KMS-11 (cell line): Measurements from ENCODE around the gene CDK10.
"Not testable (repeated sequence)": the region's sequence is repeated elsewhere in the genome, so short reads cannot be mapped to it uniquely, and the experiment has no call there.

Source experiments
- H2AFZ ChIP-seq: fragments of 200-600 bp; sonication (generic); 2 replicates; pipeline ENCODE4 v1.6.1; 2016; ENCODE audit warnings: antibody characterized with exemption, mixed run types, low read depth
- H3K27ac ChIP-seq: fragments of 200-600 bp; sonication (generic); 2 replicates; pipeline ENCODE4 v1.6.1; 2016; ENCODE audit warnings: mild to moderate bottlenecking, mixed run types
- H3K27me3 ChIP-seq: fragments of 200-600 bp; sonication (generic); 2 replicates; pipeline ENCODE4 v1.6.1; 2017; ENCODE audit warnings: mild to moderate bottlenecking, low read depth, mixed run types, moderate library complexity; ENCODE audit not compliant: insufficient read depth
- H3K36me3 ChIP-seq: fragments of 200-600 bp; sonication (generic); 2 replicates; pipeline ENCODE4 v1.6.1; 2017; ENCODE audit warnings: mild to moderate bottlenecking, mixed run types; ENCODE audit not compliant: insufficient read depth
- H3K4me1 ChIP-seq: fragments of 200-600 bp; sonication (generic); 2 replicates; pipeline ENCODE4 v1.6.1; 2016; ENCODE audit warnings: mild to moderate bottlenecking, low read depth, mixed run types; ENCODE audit not compliant: poor library complexity, severe bottlenecking
- H3K4me2 ChIP-seq: fragments of 200-600 bp; sonication (generic); 2 replicates; pipeline ENCODE4 v1.7.0; 2016; ENCODE audit warnings: mild to moderate bottlenecking, mixed run types
- H3K4me3 ChIP-seq: fragments of 200-600 bp; sonication (generic); IDR thresholded peaks from 2 replicates; pipeline ENCODE4 v1.6.1; 2017; ENCODE audit warnings: low read depth, low read length, mixed read lengths; ENCODE audit not compliant: insufficient read depth
- H3K79me2 ChIP-seq: fragments of 200-600 bp; sonication (generic); 2 replicates; pipeline ENCODE4 v1.6.1; 2016; ENCODE audit warnings: low read depth, mixed run types; ENCODE audit not compliant: insufficient read depth
- H3K9ac ChIP-seq: fragments of 200-600 bp; sonication (generic); 2 replicates; pipeline ENCODE4 v1.6.1; 2016; ENCODE audit warnings: mild to moderate bottlenecking, mixed run types
- H4K20me1 ChIP-seq: fragments of 200-600 bp; sonication (generic); 2 replicates; pipeline ENCODE4 v1.6.1; 2016; ENCODE audit warnings: mild to moderate bottlenecking, mixed run types; ENCODE audit not compliant: insufficient read depth
- TF ChIP-seq, protein P1 (sequence below): fragments of 200-600 bp; sonication (generic); conservative IDR thresholded peaks from 2 replicates; pipeline ENCODE4 v1.6.1; 2017; ENCODE audit warnings: low read depth, mild to moderate bottlenecking, antibody characterized with exemption, low read length, moderate library complexity, mixed read lengths

Gene CDK10

DNA sequence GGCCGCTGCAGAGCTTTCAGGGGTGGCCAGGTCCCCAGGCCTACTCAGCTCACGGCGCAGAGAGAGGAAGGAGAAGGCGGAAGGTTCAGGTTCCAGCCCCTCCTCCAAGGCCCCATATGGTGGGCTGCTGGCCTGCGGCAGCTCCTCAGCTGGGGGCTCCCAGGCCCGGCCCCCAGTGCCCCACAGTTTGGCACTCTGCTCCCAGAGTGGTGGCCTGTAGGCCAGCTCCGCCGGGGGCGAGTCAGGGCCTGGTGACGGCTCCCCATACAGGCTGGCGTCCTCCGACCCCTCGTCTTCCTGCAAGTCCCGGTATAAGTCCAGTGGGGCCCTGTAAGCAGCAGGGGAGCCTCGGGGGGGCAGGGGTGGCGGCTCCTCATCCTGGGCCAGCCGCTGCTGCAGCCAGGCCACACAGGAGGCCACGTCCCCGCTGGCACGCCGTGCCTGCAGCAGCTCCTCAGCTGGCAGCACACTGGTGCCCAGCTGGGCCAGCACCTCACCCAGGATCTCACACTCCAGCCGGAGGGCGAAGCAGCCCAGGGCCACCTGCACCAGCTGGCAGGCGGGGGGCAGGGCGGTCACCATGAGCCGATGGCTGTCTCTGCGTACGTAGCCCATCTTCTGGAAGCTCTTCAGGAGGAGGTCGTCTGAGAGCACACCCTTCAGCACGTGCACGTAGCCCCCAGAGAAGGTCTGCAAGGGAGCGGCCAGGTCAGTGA lies 11.3 kb downstream of the CDK10 start:
- no peak overlapping the region for H3K9ac ChIP-seq
- no peak overlapping the region for H3K4me3 ChIP-seq
- no peaks in the 10 kb centered on the region for H3K79me2 ChIP-seq
- TF ChIP-seq, protein P1, sequence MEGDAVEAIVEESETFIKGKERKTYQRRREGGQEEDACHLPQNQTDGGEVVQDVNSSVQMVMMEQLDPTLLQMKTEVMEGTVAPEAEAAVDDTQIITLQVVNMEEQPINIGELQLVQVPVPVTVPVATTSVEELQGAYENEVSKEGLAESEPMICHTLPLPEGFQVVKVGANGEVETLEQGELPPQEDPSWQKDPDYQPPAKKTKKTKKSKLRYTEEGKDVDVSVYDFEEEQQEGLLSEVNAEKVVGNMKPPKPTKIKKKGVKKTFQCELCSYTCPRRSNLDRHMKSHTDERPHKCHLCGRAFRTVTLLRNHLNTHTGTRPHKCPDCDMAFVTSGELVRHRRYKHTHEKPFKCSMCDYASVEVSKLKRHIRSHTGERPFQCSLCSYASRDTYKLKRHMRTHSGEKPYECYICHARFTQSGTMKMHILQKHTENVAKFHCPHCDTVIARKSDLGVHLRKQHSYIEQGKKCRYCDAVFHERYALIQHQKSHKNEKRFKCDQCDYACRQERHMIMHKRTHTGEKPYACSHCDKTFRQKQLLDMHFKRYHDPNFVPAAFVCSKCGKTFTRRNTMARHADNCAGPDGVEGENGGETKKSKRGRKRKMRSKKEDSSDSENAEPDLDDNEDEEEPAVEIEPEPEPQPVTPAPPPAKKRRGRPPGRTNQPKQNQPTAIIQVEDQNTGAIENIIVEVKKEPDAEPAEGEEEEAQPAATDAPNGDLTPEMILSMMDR: no peak
- H2AFZ ChIP-seq: no peak overlapping the region
- H3K4me1 ChIP-seq: peaks cover 31% of the 10 kb centered on the region
- H4K20me1 ChIP-seq: no peaks in the 10 kb centered on the region
- no peaks in the 10 kb centered on the region for H3K36me3 ChIP-seq
- H3K4me2 ChIP-seq: no peak overlapping the region
- no peaks in the 10 kb centered on the region for H3K27me3 ChIP-seq
- H3K27ac ChIP-seq: no peak overlapping the region

DNA sequence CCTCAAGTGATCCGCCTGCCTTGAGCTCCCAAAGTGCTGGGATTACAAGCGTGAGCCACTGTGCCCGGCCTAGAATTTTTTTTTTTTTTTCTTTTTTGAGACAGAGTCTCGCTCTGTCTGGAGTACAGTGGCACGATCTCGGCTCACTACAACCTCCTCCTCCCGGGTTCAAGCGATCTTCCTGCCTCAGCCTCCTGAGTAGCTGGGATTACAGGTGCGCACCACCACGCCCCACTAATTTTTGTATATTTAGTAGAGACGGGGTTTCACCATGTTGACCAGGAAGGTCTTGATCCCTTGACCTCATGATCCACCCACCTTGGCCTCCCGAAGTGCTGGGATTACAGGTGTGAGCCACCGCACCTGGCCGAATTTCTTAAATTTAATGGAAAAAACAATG lies 12.2 kb downstream of the CDK10 start:
- H3K4me3 ChIP-seq, H3K79me2 ChIP-seq, H3K36me3 ChIP-seq, H3K4me2 ChIP-seq, H2AFZ ChIP-seq, H3K27me3 ChIP-seq, H3K9ac ChIP-seq, H4K20me1 ChIP-seq, H3K27ac ChIP-seq: not testable (repeated sequence)
- H3K4me1 ChIP-seq: peaks cover 31% of the 10 kb centered on the region

DNA sequence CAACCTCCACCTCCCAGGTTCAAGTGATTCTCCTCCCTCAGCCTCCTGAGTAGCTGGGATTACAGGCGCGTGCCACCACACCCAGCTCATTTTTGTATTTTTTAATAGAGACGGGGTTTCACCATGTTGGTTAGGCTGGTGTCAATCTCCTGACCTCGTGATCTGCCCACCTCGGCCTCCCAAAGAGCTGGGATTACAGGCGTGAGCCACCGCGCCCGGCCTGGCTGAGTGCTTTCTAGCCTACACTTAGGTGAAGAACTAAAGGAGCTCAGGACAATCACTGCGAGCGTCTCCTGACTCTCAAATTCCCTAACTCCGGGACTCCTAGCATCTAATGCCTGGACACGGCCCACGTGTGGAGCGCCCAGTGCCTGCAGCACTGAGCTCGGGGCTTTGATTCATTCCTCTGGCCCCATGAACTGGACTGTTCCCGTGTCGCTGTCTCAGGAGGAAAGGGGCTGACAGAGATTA lies 13.2 kb downstream of the CDK10 start:
- not testable (repeated sequence) for H3K27ac ChIP-seq, H3K4me3 ChIP-seq, H3K79me2 ChIP-seq, H3K9ac ChIP-seq, H3K27me3 ChIP-seq, H4K20me1 ChIP-seq, H3K36me3 ChIP-seq
- H3K4me2 ChIP-seq: peak overlapping the region; percentile 85; the same call in 1 of the 2 replicates
- H2AFZ ChIP-seq: peak overlapping the region; percentile 36; the same call in 1 of the 2 replicates
- H3K4me1 ChIP-seq: peaks cover 31% of the 10 kb centered on the region

DNA sequence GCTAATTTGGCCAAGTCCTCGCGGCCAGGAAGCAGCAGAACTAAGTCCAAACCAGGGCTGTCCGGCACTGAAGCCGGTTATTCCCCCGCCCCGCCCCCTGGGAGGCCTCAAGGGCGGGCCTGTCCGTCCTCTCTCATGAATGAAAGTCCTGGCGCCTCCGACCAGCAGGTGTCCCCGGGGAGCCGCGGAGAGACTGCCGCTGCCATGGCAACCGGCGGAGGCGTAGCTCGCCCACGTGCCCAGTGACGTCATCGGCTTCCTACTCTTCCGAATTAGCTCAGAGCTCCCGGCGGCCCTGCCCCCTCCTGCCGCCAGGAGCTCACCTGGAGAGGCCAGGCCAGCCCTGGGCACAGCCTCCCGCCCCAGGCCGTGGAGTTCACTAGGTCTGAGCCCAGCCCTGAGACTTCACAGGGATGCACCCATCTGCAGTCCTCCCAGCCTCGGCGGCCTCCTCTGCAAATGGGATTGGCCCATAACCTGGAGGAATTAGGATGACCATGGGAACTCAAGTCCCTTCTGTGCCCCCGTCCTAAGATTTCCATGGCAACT lies 13.7 kb downstream of the CDK10 start:
- H3K79me2 ChIP-seq: no peaks in the 10 kb centered on the region
- no peaks in the 10 kb centered on the region for H3K36me3 ChIP-seq
- H4K20me1 ChIP-seq: no peaks in the 10 kb centered on the region
- H3K9ac ChIP-seq: peak overlapping the region; percentile 64
- peak overlapping the region; percentile 85 for H3K4me2 ChIP-seq
- peak overlapping the region; percentile 56 for H2AFZ ChIP-seq
- H3K27me3 ChIP-seq: no peaks in the 10 kb centered on the region
- TF ChIP-seq, protein P1: peak; percentile 65
- peaks cover 31% of the 10 kb centered on the region for H3K4me1 ChIP-seq
- peak overlapping the region; percentile 68 for H3K27ac ChIP-seq
- H3K4me3 ChIP-seq: no peak overlapping the region

DNA sequence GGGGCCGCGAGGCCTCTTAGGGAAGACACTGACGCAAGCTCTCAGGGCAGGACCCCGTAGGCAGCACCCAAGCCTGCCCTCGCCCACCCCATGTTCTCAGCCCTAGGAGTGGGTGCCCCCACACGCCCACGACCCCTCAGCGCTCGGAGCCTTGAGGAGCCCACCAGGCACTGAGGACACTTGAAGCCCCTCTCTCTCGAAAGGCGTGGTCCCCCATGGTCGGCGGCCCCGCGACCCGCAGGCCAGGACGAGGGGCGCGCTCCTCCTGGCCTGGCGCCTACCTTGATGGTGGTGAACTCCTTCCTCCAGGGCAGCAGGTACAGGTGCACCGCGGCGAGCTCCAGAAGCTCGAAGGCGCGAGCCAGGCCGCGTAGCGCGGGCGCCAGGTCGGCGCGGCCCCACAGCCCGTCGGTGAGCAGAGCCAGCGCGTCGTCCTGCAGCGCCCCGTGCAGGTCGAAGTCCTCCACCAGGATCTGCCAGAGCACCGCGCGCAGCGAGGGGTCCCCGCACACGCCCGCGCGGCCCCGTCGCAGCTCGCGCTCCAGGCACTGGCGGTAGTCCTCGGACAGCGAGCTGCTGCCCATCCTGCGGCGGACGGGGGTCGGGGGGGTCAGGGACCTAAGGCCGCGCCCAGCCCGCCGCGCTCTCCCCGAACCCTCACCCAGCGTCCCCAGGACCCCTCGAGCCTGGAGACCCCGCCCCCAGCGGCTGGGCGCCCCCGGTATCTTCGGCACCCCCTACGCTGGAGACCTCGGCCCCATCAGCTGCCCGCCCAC lies 14.3 kb downstream of the CDK10 start:
- no peaks in the 10 kb centered on the region for H3K79me2 ChIP-seq
- H3K4me1 ChIP-seq: peaks cover 33% of the 10 kb centered on the region
- TF ChIP-seq, protein P1: 0 out of 2 replicates have a peak, but pooled peaks have one; percentile 19
- H2AFZ ChIP-seq: peak overlapping the region; percentile 56
- no peaks in the 10 kb centered on the region for H3K36me3 ChIP-seq
- H3K27me3 ChIP-seq: no peaks in the 10 kb centered on the region
- no peak overlapping the region for H3K4me3 ChIP-seq
- H3K4me2 ChIP-seq: peak overlapping the region; percentile 85
- peak overlapping the region; percentile 64 for H3K9ac ChIP-seq
- peak overlapping the region; percentile 68 for H3K27ac ChIP-seq
- H4K20me1 ChIP-seq: no peaks in the 10 kb centered on the region
